ENCODE data around the gene PRPF18.

PRPF18 gene

GRCh38 chr10:13608246-13608853, 21.6 kb downstream of the PRPF18 start:
- DNase-seq = peak; percentile 78

GRCh38 chr10:13612654-13613373, 26.0 kb downstream of the PRPF18 start:
- no peak for DNase-seq

GRCh38 chr10:13613519-13613918, 26.8 kb downstream of the PRPF18 start:
- no peak for DNase-seq

GRCh38 chr10:13614530-13615332, 28.0 kb downstream of the PRPF18 start:
- no peak for DNase-seq

GRCh38 chr10:13615650-13616300, 29.0 kb downstream of the PRPF18 start:
- no peak for DNase-seq

GRCh38 chr10:13617116-13617515, 30.4 kb downstream of the PRPF18 start:
- no peak for DNase-seq

- DNase-seq = no peak
Measured at GRCh38 chr10:13621931-13622330, 35.2 kb downstream of the PRPF18 start.

GRCh38 chr10:13624630-13625029, 37.9 kb downstream of the PRPF18 start:
- DNase-seq = no peak

GRCh38 chr10:13627459-13628310, 40.9 kb downstream of the PRPF18 start:
- no peak for DNase-seq

- no peak for DNase-seq
Measured at GRCh38 chr10:13628661-13629060, 41.9 kb downstream of the PRPF18 start.

- no peak for DNase-seq
Measured at GRCh38 chr10:13629116-13629515, 42.4 kb downstream of the PRPF18 start.

- DNase-seq = no peak
Measured at GRCh38 chr10:13630231-13630630, 43.5 kb downstream of the PRPF18 start.

- no peak for DNase-seq
Measured at GRCh38 chr10:13631594-13631993, 44.8 kb downstream of the PRPF18 start.

GRCh38 chr10:13632440-13632839, 45.7 kb downstream of the PRPF18 start:
- no peak for DNase-seq

- DNase-seq = peak; percentile 70
Measured at GRCh38 chr10:13632884-13633440, 46.2 kb downstream of the PRPF18 start.

GRCh38 chr10:13633689-13634088, 46.9 kb downstream of the PRPF18 start:
- DNase-seq = peak; percentile 93

- DNase-seq = peak; percentile 66
Measured at GRCh38 chr10:13634207-13634606, 47.4 kb downstream of the PRPF18 start.

GRCh38 chr10:13636776-13637175, 50.0 kb downstream of the PRPF18 start:
- no peak for DNase-seq

GRCh38 chr10:13637303-13637856, 50.6 kb downstream of the PRPF18 start:
- DNase-seq = no peak

GRCh38 chr10:13637894-13638293, 51.1 kb downstream of the PRPF18 start:
- DNase-seq = no peak

- DNase-seq = no peak
Measured at GRCh38 chr10:13642293-13642692, 55.5 kb downstream of the PRPF18 start.

- DNase-seq = no peak
Measured at GRCh38 chr10:13643016-13643415, 56.3 kb downstream of the PRPF18 start.

Data from right hindlimb (tissue), 1 donor.